ENCODE data around the gene TFPT. TPM values are rescaled to one million over a fixed set of nuclear protein-coding genes. Genes with fewer than 3 reads are reported as not detected.

Gene TFPT, protein sequence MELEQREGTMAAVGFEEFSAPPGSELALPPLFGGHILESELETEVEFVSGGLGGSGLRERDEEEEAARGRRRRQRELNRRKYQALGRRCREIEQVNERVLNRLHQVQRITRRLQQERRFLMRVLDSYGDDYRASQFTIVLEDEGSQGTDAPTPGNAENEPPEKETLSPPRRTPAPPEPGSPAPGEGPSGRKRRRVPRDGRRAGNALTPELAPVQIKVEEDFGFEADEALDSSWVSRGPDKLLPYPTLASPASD
- total RNA-seq: 20.6 and 26.0 TPM in 2 replicates

DNA sequence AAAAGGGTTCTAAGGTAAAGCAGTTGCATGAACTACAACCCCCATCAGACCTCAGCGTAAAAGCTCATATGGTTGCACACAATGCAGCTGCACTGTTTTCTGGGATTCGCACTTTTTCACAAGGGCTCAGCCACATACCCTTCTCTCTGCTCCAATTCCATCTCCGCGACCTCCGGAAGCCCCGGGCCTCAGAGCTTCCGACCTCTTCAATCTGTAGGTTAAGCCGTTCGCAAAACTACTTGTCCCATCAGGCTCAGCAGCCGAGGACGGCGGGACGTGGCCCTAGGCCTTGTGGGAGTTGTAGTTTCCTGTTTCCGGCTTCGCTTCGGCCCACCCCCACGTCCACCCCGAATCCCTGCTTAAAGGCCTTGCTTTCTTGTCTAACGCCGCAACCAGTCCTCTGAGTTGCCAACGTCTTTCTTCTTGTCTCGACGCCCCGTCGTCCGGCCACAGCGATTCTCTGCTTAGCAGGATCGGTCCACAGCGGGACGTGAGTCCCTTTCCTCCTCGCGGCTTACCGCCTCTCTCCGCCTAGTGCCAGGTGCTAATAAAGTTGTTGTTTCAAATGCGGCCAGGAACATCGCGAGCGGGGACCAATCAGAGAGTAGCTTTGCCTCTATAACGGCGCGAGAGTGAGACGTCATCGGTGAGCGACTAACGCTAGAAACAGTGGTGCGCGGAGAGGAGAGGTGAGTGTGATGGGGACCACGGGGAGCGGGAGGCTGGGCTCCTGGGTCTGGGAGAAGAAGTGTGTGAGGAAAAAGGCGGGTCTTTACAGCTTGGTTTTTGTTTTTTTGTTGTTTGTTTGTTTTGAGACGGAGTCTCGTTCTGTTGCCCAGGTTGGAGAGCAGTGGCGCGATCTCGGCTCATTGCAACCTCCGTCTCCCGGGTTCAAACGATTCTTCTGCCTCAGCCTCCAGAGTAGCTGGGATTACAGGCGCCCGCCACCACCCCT, at the start of gene TFPT, which contains the start of gene PRPF31:
TSS of gene TFPT (minus strand) at position 549 of the 955 bp plus-strand sequence. CDS start at position 161, 388 bp downstream.
TSS of gene PRPF31 (plus strand) at position 646 of the 955 bp plus-strand sequence. CDS start 2,525 bp downstream, outside the sequence.

DNA sequence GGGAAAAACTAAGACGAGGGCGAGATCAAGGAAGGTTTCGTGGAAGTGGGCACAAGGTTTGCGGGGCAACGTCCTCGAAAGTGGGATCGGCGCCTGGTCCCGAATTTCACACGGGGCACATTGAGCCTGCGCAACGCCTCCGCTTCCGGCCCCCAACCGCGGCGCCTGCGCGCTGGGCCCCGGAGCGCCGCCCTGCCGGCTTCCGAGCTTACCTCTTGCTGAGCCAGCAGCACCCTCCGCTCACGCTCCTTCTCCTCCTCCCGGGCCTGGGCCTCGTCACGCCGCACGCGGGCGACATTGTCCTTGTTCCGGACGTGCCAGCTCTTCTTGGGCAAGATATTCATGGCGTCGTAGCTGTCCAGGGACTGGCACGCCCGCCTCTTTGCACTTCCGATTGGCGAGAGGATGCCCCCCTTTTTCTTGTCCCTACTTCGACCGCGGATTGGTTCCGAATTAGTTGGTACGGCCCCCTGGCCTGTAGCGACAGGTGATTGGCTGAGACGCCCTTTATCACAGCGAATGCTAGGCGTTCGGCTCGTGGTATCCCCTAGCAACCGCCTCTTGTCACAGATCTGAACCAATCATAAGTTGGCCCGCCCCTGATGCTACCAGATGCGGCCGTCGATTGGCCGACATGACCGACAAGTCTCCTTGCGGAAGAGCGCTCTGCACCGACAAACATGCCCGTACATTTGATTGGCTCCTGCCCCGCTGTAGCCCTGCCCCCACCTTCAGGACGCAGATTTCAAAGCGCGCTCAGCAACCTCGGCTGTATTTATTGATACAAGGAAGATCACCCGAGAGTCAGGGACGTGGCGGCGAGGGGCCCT, 44.1 kb upstream of the TFPT start, which contains the start of gene LENG1:
TSS of gene LENG1 (minus strand) at position 370 of the 830 bp plus-strand sequence. CDS start at position 344, 26 bp downstream.

DNA sequence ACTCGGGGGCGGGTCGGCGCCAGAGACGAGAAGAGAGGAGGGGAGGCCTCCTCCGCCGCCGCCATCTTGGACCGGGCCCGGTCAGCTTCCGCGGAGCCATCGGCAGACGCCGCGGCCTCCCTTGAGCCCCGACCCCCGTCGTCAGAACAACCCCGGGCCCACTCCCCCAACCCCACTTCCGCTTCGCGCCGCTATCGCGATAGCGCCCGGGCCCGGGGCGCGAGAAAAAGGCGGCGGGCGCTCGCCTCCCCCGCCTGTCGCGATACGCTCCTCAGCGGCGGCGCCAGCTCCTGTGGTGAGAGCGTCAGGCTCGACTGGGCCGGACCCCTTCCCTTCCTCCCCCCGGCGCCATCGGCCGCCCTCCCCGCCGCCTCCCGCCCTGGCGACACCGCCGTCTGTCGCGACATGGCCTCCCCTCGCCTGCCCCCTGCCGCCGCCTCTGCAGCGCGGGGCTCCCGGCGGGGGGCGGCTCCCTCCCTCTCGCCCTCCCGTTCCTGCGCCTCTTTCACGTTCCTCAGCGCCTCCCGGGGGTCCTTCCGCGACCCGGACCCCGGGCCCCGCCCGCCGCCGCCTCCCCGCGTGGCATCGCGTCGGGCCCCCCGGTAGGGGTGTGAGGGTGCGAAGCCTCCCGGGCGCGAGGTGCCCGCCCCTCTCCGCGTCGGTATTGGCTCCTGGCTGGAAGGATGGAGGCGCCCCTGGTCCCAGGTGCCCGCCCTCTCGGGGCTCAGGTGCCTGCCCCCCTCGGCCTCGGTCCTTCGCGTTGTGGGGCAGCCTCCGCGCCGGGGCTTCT, 22.4 kb upstream of the TFPT start, which contains the start of gene CNOT3:
TSS of gene CNOT3 (plus strand) at position 64 of the 790 bp plus-strand sequence. CDS start 5,217 bp downstream, outside the sequence.

DNA sequence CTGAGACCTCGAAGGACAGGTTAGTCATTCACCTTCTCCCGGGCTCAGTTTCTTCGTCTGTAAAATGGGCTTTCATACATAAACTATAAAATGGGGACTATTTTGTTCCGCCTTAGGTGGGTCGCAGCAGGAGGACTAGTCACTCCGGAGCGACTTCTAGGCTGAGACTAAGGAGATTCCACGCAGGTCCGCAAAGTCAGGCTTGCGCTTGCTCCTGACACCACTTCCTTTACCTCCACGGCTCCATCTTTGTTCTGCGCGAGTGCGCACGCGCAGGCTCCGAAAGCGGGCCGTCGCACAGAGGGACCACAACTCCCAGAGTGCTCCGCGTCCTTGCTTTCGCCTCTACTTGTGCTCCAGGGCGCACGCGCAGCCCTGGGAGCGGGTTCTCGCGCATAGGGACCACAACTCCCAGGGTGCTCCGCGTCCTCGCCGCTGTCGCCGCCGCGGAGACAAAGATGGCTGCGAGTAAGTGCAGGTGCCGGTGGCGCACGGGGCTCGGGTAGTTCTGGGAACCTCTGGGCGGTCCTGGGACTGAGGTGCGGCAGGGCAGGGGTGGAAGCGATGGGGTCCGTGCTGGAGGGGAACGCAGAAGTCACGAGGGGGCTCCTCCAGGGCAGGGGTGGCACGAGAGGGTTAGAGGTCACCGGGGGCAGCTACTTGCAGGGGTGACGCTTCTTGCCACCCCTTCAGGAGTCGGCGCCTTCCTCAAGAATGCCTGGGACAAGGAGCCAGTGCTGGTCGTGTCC, 12.9 kb downstream of the TFPT start, which contains the start of gene NDUFA3:
TSS of gene NDUFA3 (plus strand) at position 435 of the 749 bp plus-strand sequence. CDS start at position 459, 24 bp downstream.

DNA sequence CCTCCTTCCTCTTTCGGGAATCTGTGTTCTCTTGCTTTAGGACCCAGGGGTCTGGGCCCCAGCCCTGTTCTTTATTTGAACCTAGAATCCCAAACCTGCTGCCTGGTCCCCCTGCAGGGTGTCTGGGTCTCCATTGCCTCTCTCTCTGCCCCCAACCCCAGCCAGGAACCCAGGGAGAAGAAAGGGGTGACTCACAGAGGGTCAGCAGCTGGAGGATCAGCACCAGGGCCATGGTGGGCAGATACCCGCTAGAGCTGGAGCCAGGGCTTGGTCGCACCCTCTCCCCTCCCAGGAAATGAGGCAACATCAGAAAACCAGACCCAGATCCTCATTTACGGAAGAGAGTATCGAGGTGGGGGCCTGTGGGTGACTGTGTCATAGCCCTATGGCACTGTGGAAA, 14.9 kb downstream of the TFPT start, which contains the start of gene OSCAR:
TSS of gene OSCAR (minus strand) at position 243 of the 400 bp plus-strand sequence. CDS start at position 232, 11 bp downstream.

DNA sequence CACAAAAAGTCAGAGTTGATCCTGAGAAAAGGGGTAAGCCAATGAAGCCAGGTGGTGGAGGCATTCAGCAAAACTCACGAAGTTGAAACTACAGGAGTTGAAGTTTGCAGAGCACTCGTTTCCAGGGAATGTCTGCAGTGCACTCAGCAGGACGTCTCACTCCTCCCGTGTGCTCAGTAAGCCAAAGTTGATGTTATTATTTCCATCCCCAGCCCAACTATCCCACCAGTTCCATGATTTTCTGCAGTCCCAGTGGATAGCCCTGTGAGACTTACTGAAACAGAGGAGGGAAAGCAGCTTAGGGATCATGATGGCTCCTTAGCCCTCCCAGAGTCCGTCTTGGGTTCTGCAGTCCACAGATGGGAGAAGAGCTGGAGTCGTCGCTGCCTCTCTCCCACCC, 34.4 kb downstream of the TFPT start, which contains the start of gene TARM1:
TSS of gene TARM1 (minus strand) at position 334 of the 400 bp plus-strand sequence. CDS start at position 309, 25 bp downstream.

DNA sequence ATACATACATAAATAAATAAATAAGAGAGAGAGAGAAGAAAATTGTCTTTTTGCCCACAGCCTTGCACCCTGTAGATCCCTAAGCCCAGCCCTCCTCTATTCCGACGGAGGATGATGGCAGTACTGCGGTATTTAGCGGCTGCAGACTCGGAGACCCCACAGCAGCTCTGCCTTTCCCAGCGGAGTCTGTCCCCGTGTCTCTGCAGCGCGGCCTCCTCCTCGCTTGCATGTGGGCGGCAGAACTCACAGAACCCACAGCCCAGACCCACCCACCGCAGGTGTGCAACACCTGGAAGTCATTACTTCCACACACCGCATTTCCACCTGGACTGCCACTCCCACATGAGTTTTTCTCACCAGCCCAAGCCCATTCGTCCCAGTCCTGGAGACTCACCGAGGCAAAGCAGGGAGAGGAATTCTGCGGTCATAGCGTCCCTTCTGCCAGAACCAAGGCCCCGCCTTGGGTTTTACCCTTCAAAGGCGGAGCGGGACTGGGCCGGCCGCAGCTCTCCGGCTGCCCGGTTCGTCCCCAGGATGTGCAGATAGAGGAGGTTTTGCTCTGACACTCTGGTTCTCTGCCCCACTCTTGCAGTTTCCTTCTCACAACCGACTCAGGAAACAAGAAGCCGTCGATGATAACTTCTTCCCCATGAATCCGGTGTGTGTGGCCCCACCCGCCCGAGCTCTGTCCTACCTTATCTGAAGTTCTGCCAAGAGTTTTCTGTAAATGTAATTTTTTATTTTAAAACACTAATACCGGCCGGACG, 51.9 kb downstream of the TFPT start, which contains the start of gene VSTM1:
TSS of gene VSTM1 (minus strand) at position 548 of the 767 bp plus-strand sequence. CDS start at position 428, 120 bp downstream.

Other genes with a start within 250 kb of the TFPT start
- 8.6 and 16.4 TPM in 2 replicates for gene MYADM, start 247.8 kb downstream of the TFPT start, total RNA-seq
- gene PRKCG, start 233.5 kb downstream of the TFPT start, total RNA-seq: 0.19 and 0.26 TPM in 2 replicates
- gene CACNG7, start 206.4 kb downstream of the TFPT start, total RNA-seq: 0.13 and 0.75 TPM in 2 replicates
- gene CACNG8, start 152.7 kb downstream of the TFPT start, total RNA-seq: 0.12 and 0.26 TPM in 2 replicates
- gene CACNG6, start 124.0 kb downstream of the TFPT start, total RNA-seq: 0.37 and 0.53 TPM in 2 replicates
- not detected in 2 replicates for gene VSTM1, start 51.8 kb downstream of the TFPT start, total RNA-seq
- gene TARM1, start 34.3 kb downstream of the TFPT start, total RNA-seq: not detected in 2 replicates
- 0.06 and 0.13 TPM in 2 replicates for gene OSCAR, start 14.9 kb downstream of the TFPT start, total RNA-seq
- gene NDUFA3, start 12.8 kb downstream of the TFPT start, total RNA-seq: 19.5 and 23.3 TPM in 2 replicates
- gene PRPF31, start 97 bp upstream of the TFPT start, total RNA-seq: 54.7 and 58.1 TPM in 2 replicates
- 11.0 and 15.3 TPM in 2 replicates for gene CNOT3, start 22.1 kb upstream of the TFPT start, total RNA-seq
- gene LENG1, start 44.1 kb upstream of the TFPT start, total RNA-seq: 7.3 and 7.9 TPM in 2 replicates
- gene TMC4, start 57.5 kb upstream of the TFPT start, total RNA-seq: 0.31 TPM in 1 of 2 replicates, not detected in the other
- gene MBOAT7, start 73.9 kb upstream of the TFPT start, total RNA-seq: 22.6 and 24.0 TPM in 2 replicates
- gene TSEN34, start 75.7 kb upstream of the TFPT start, total RNA-seq: 38.7 and 39.7 TPM in 2 replicates
- gene RPS9, start 85.2 kb upstream of the TFPT start, total RNA-seq: 2,262 and 2,314 TPM in 2 replicates
- not detected in 2 replicates for gene LILRB3, start 107.3 kb upstream of the TFPT start, total RNA-seq
- gene LILRA6, start 127.1 kb upstream of the TFPT start, total RNA-seq: not detected in 2 replicates
- not detected in 2 replicates for gene LILRB5, start 141.6 kb upstream of the TFPT start, total RNA-seq
- gene LILRB2, start 165.5 kb upstream of the TFPT start, total RNA-seq: not detected in 2 replicates
- not detected in 2 replicates for gene LILRA5, start 197.5 kb upstream of the TFPT start, total RNA-seq
- gene LILRA4, start 223.5 kb upstream of the TFPT start, total RNA-seq: not detected in 2 replicates
- not detected in 2 replicates for gene LAIR1, start 249.3 kb upstream of the TFPT start, total RNA-seq